Measurements from ENCODE around the gene PSENEN.

The PSENEN gene

GRCh38 chr19:35745328-35746086 lies at the start of gene PSENEN, which contains the start of gene U2AF1L4:
TSS of gene PSENEN (plus strand) at chr19:35745651. CDS start at chr19:35745931, 280 bp downstream.
TSS of gene U2AF1L4 (minus strand) at chr19:35745418. CDS start at chr19:35745391, 27 bp downstream.
- peak; percentile 99 for DNase-seq

GRCh38 chr19:35695895-35696422 lies 49.5 kb upstream of the PSENEN start:
- no peak for DNase-seq

- no peak for DNase-seq
These were observed 48.6 kb upstream of the PSENEN start for GRCh38 chr19:35696835-35697234.

GRCh38 chr19:35702223-35703012 lies 43.0 kb upstream of the PSENEN start:
- peak; percentile 98 for DNase-seq

- DNase-seq: no peak
These were observed 42.1 kb upstream of the PSENEN start for GRCh38 chr19:35703343-35703742.

GRCh38 chr19:35704218-35704617 lies 41.2 kb upstream of the PSENEN start, which contains the start of gene ZBTB32:
TSS of gene ZBTB32 (plus strand) at chr19:35704558. CDS start at chr19:35714627, 10,069 bp downstream.
- DNase-seq: no peak

GRCh38 chr19:35708391-35708790 lies 37.1 kb upstream of the PSENEN start:
- DNase-seq: no peak

GRCh38 chr19:35710784-35711723 lies 34.4 kb upstream of the PSENEN start:
- no peak for DNase-seq

- no peak for DNase-seq
These were observed 32.6 kb upstream of the PSENEN start for GRCh38 chr19:35712567-35713505.

- DNase-seq: no peak
These were observed 32.0 kb upstream of the PSENEN start for GRCh38 chr19:35713506-35713850.

- no peak for DNase-seq
These were observed 31.5 kb upstream of the PSENEN start for GRCh38 chr19:35713904-35714495.

- DNase-seq: no peak
These were observed 30.7 kb upstream of the PSENEN start for GRCh38 chr19:35714601-35715354.

- no peak for DNase-seq
These were observed 30.1 kb upstream of the PSENEN start for GRCh38 chr19:35715355-35715809.

GRCh38 chr19:35715981-35716800 lies 29.3 kb upstream of the PSENEN start:
- peak; percentile 52 for DNase-seq

GRCh38 chr19:35716801-35717664 lies 28.4 kb upstream of the PSENEN start:
- DNase-seq: peak; percentile 80

- DNase-seq: peak; percentile 97
These were observed 27.6 kb upstream of the PSENEN start, which contains the start of gene KMT2B for GRCh38 chr19:35717665-35718344. TSS of gene KMT2B (plus strand) at chr19:35718003. CDS start at chr19:35718019, 16 bp downstream.

- no peak for DNase-seq
These were observed 27.0 kb upstream of the PSENEN start for GRCh38 chr19:35718345-35719041.

All from NCI-H526 treated with DMSO at 0.1 percent for 48 hours (cell line).